ENCODE data around the gene STK26.

Gene STK26

DNA sequence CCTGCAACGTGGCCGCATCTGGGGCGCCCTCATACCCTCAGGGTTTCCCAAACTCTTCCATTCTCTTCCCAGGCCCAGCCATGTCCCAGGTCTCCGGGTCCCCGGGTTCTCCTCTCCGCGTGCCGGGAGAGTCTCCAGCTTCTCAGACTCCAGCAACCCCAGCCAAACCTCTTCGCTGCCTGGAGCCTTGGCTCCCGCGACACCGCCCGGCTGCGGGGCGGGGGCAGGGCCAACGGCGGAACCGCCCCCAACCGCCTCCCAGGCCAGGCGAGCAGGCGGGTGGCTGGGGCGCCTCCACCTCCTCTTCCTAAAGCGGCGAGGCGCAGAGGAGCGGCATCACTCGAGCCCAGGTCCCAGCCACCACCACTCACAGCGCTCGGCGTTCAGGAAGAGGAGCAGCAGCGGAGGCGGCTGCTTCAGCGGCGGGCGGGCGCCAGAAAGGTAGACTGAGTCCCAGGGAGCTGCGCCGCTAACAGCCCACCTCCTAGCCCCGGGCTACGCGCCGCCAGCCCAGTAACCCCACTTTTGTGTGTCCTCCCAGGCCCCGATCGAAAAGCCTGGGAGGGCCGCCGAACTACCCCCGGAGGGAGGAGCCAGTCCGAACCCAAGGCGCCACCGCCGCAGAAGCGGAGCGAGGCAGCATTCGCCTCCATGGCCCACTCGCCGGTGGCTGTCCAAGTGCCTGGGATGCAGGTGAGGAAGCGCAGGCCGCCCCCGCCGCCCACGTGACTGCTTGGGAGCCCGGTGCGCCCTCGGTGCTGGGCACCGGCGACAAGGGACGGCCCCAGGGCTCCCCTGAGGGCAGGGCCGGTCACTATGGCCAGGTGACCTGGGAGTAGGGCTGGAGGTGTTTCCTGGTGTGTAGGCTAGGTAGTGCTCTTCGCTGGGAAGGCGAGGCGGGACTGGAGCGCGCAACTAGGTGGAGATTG, at the start of gene STK26:
STK26 (plus strand) TSS at position 336 of the 929 bp plus-strand sequence; CDS start at position 652, 316 bp downstream.
- no peak for TF ChIP-seq CTCF (conservative IDR thresholded peaks at IDR 0.05; ENCODE audit: control insufficient read depth, insufficient read depth, low read depth, low read length)
- peak within 1 kb of the TSS; percentile 59 for H3K4me3 ChIP-seq (ENCODE audit: control insufficient read depth, low read depth, low read length)
- peak; percentile 56 for DNase-seq (ENCODE audit: low read depth)

- no peak for DNase-seq (ENCODE audit: low read depth)
- no peak for TF ChIP-seq CTCF (conservative IDR thresholded peaks at IDR 0.05; ENCODE audit: control insufficient read depth, insufficient read depth, low read depth, low read length)
- H3K4me3 ChIP-seq (ENCODE audit: control insufficient read depth, low read depth, low read length): no peak overlapping the region
Observed at GRCh38 chrX:131975851-131976250, 47.3 kb upstream of the STK26 start.

DNA sequence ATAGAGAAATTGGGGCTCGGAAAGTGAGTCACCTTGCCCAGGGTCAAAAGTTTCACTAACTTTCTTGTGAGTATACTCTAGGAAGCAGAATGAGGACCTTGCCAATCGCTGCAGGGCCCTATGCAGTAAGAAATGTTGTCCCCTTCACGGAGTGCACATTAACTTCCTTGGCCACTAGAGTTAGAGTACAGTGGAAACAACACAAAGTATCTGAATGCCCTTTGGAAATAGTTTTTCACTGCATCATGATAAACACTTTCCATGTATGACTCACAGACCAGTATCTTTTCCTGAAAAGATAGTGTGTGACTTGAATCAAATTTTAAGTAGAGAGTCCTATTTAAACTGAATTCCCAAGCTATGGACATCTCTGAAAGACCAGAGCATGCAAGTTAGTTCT, 45.5 kb upstream of the STK26 start:
- no peak for TF ChIP-seq CTCF (conservative IDR thresholded peaks at IDR 0.05; ENCODE audit: control insufficient read depth, insufficient read depth, low read depth, low read length)
- no peak for DNase-seq (ENCODE audit: low read depth)
- no peak overlapping the region for H3K4me3 ChIP-seq (ENCODE audit: control insufficient read depth, low read depth, low read length)

GRCh38 chrX:131979116-131979515, 44.0 kb upstream of the STK26 start:
- no peak overlapping the region for H3K4me3 ChIP-seq (ENCODE audit: control insufficient read depth, low read depth, low read length)
- no peak for DNase-seq (ENCODE audit: low read depth)
- TF ChIP-seq CTCF (conservative IDR thresholded peaks at IDR 0.05; ENCODE audit: control insufficient read depth, insufficient read depth, low read depth, low read length): no peak

- TF ChIP-seq CTCF (conservative IDR thresholded peaks at IDR 0.05; ENCODE audit: control insufficient read depth, insufficient read depth, low read depth, low read length): no peak
- H3K4me3 ChIP-seq (ENCODE audit: control insufficient read depth, low read depth, low read length): no peak overlapping the region
- no peak for DNase-seq (ENCODE audit: low read depth)
Observed at GRCh38 chrX:131985526-131986049, 37.5 kb upstream of the STK26 start.

- H3K4me3 ChIP-seq (ENCODE audit: control insufficient read depth, low read depth, low read length): no peak overlapping the region
- no peak for DNase-seq (ENCODE audit: low read depth)
Observed at GRCh38 chrX:131987252-131987651, 35.9 kb upstream of the STK26 start.

More at GRCh38 chrX:131987252-131987651, 35.9 kb upstream of the STK26 start:
- no peak for TF ChIP-seq CTCF (conservative IDR thresholded peaks at IDR 0.05; ENCODE audit: control insufficient read depth, insufficient read depth, low read depth, low read length)
